Psoas muscle (tissue), 8 donors: ENCODE measurements around the gene FAM117B. TPM values are rescaled to one million over a fixed set of nuclear protein-coding genes. Genes with fewer than 3 reads are reported as not detected.

ENCODE experiments used
- ATAC-seq, 4 donors: fragments of 200-7000 bp; cut with Tn5 transposase; one replicate each; pipeline ENCODE4 v1.9.1; 2020; ENCODE audit warnings: moderate library complexity in 3 of 4, mild to moderate bottlenecking in 2 of 4
- DNase-seq, 2 donors: peaks; one replicate each; pipeline ENCODE4 v3.0.0-alpha.2; 2020
- H3K27ac ChIP-seq: fragments of 200-600 bp; one replicate; pipeline ENCODE4 v1.8.0; 2022
- H3K27me3 ChIP-seq, 3 donors: fragments of 200-600 bp in 1 of 3; one replicate each; pipeline versions ENCODE4 v1.6.1 to v1.8.0; 2013 to 2022; ENCODE audit warnings: low read length in 2 of 3, mild to moderate bottlenecking in 2 of 3, moderate library complexity in 1 of 3; ENCODE audit not compliant: insufficient read depth in 3 of 3
- H3K36me3 ChIP-seq, 2 donors: fragments of 200-600 bp in 1 of 2; one replicate each; pipeline versions ENCODE4 v1.6.1 to v1.8.0; 2013 to 2022; ENCODE audit warnings: low read depth in 1 of 2, mild to moderate bottlenecking in 1 of 2, moderate library complexity in 1 of 2; ENCODE audit not compliant: insufficient read depth in 1 of 2
- H3K4me1 ChIP-seq: fragments of 200-600 bp; one replicate; pipeline ENCODE4 v1.8.0; 2022
- H3K4me3 ChIP-seq: fragments of 200-600 bp; one replicate; pipeline ENCODE4 v1.8.0; 2022; ENCODE audit warnings: mild to moderate bottlenecking
- H3K9me3 ChIP-seq: fragments of 200-600 bp; one replicate; pipeline ENCODE4 v1.8.0; 2022
- WGBS, 3 donors: extraction: QIAGEN DNeasy Blood & Tissue Kit; methylation state at CpG; one replicate each; pipeline versions ENCODE4 v1.1.6 to v1.1.7; 2013; 5-methylcytosine and 5-hydroxymethylcytosine counted together
- intact Hi-C, 2 donors: fragments of 100-400 bp; cut with DNase I; formaldehyde crosslinking; loops; one replicate each; pipeline versions ENCODE4 v1.11.0 to v1.14.2; 2022
- polyA plus RNA-seq, 3 donors: library from polyadenylated mRNA; stranded (reverse); fragments of 200-250 nt; gene quantifications; one replicate each; pipeline ENCODE4 v1.2.3, GENCODE V29; 2013
- total RNA-seq, 4 donors: library from RNA; stranded (reverse); fragmentation: NEBNext Ultra II Directional in 2 of 4; extraction: Animal tissue kit (Norgen Biotek cat#: 25700) in 2 of 4; gene quantifications; one replicate each; pipeline versions ENCODE4 v1.2.1 to v1.2.4, GENCODE V29; 2021 to 2023
- TF ChIP-seq, protein P1 (sequence below): fragments of 200-600 bp; IDR thresholded peaks from one replicate; pipeline ENCODE4 v1.8.0; 2022; ENCODE audit warnings: antibody characterized with exemption
- donor health status: healthy with polysubstance abuse.
- donor health status: DM: no; HTN: no; CAD: no; lungs with moderate emphysema.
- donor health status: Bipolar disorder and iron deficiency.
- donor health status: healthy.
- donor health status: DM: yes; HTN: yes; CAD: no.
- donor health status: DM: no; HTN: no; CAD: no.
- donor health status: DM: no; HTN: no; CAD: no.
- donor health status: DM: yes; HTN: yes; CAD: no.

FAM117B gene
- total and polyA plus RNA-seq, 7 donors, result 0.31 to 2.4 (median 0.75) TPM

DNA sequence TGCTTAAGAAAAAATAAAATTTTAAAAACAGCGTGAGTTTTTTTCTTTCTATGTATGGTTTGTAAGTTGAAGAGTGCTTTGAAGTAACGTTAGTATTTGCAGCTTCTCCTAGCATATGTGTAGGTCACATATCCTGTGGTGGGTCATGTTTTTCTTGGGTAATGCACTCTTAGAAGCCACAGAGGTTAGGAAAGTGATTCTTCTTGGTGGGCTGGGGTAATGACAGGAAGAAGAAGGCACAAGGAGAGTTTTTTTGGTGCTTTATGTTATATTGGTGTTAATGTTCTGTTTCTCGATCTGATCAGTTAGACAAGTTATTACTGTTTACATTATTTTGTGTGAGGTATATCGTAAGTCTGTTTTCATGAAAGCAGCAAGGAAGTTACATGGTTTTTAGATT, 127.8 kb downstream of the FAM117B start:
- Histone ChIP-seq H3K4me1 (no peaks in the 10 kb centered on the region), H3K27ac (no peak overlapping the region), H3K9me3 (no peaks in the 10 kb centered on the region), H3K36me3 (peaks cover 0 to 34% of the 10 kb centered on the region in 2 donors), H3K27me3 (no peaks in the 10 kb centered on the region), H3K4me3 (no peak overlapping the region)
- no peak for DNase-seq
- intact Hi-C loops, result no loop called here
- TF ChIP-seq, protein P1, sequence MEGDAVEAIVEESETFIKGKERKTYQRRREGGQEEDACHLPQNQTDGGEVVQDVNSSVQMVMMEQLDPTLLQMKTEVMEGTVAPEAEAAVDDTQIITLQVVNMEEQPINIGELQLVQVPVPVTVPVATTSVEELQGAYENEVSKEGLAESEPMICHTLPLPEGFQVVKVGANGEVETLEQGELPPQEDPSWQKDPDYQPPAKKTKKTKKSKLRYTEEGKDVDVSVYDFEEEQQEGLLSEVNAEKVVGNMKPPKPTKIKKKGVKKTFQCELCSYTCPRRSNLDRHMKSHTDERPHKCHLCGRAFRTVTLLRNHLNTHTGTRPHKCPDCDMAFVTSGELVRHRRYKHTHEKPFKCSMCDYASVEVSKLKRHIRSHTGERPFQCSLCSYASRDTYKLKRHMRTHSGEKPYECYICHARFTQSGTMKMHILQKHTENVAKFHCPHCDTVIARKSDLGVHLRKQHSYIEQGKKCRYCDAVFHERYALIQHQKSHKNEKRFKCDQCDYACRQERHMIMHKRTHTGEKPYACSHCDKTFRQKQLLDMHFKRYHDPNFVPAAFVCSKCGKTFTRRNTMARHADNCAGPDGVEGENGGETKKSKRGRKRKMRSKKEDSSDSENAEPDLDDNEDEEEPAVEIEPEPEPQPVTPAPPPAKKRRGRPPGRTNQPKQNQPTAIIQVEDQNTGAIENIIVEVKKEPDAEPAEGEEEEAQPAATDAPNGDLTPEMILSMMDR, result no peak
- no peak for ATAC-seq
- WGBS, 3 donors, result 63 to 82% (median 78%) methylated on average over 4 of the region's 4 CpGs

DNA sequence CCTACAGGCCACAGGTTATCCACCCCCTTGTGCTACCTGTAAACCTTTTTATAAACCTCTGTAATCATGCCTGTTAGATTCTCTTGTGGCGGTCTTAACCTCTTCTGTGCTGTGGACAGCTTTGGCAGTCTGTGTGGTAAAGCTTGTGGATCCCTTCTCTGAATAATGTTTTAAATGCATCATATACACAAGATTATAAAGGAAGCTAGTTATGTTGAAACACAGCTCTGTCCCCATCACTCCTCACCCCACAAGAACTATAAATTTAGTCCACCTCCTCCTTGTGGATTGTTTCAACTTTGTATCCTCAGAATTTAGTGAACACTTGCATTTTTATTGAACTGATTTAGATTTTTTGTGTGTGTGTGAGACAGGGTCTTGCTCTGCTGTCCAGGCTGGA, 129.1 kb downstream of the FAM117B start:
- ATAC-seq, result no peak
- TF ChIP-seq, protein P1, result no peak
- intact Hi-C loops, result no loop called here
- H3K36me3 ChIP-seq, result peaks cover 0 to 28% of the 10 kb centered on the region in 2 donors
- H3K27ac ChIP-seq, result no peak overlapping the region
- no peak for DNase-seq
- H3K4me3 ChIP-seq, result no peak overlapping the region
- no peaks in the 10 kb centered on the region for H3K27me3 ChIP-seq
- H3K9me3 ChIP-seq, result no peaks in the 10 kb centered on the region
- 96 to 97% (median 97%) methylated on average over 1 of the region's 1 CpG for WGBS, 3 donors
- H3K4me1 ChIP-seq, result no peaks in the 10 kb centered on the region

DNA sequence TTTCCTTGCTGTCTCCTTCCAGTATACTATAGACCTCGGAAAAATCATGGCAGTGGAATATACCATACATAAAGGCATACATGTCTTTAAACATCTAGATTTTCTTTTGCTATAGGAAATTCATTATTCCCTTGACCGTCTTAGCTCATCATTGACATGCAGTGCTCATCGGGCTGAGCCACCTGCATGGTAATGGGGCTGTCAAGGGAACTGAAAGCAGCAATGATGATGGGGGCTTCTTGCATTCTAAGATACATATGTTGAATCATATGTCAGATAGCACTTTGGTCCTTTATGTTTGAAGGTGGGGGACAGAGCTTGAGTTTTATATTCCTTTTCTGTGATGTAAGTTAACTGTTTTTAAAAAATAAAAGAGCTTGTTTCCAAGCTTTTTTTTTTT, 130.2 kb downstream of the FAM117B start:
- TF ChIP-seq, protein P1, result no peak
- Histone ChIP-seq H3K27me3 (no peaks in the 10 kb centered on the region), H3K36me3 (peaks cover 0 to 18% of the 10 kb centered on the region in 2 donors), H3K27ac (no peak overlapping the region), H3K4me1 (no peaks in the 10 kb centered on the region), H3K9me3 (no peaks in the 10 kb centered on the region), H3K4me3 (no peak overlapping the region)
- intact Hi-C loops, result no loop called here
- 91 to 96% (median 94%) methylated on average over 3 of the region's 3 CpGs for WGBS, 3 donors
- ATAC-seq (no peak), DNase-seq (no peak)

DNA sequence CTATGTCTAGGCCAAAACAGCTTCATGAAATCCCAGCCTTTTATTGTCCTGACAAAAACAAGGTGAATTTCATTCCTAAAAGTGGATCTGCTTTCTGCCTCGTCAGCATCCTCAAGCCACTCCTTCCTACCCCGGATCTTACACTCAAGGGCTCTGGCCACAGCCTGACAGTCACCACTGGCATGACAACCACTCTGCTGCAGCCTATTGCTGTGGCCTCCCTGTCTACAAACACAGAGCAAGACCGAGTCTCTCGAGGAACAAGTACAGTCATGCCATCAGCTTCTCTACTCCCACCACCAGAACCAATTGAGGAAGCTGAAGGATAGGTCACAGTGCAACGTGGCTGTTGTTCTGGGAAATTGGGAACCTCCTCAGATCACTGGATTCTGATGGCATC, 130.7 kb downstream of the FAM117B start:
- Histone ChIP-seq H3K36me3 (peaks cover 0 to 15% of the 10 kb centered on the region in 2 donors), H3K27me3 (no peaks in the 10 kb centered on the region), H3K27ac (no peak overlapping the region), H3K9me3 (no peaks in the 10 kb centered on the region), H3K4me1 (no peaks in the 10 kb centered on the region), H3K4me3 (no peak overlapping the region)
- WGBS, 3 donors, result 82 to 87% (median 86%) methylated on average over 5 of the region's 5 CpGs
- TF ChIP-seq, protein P1, result no peak
- no peak for DNase-seq
- intact Hi-C loops, result no loop called here
- ATAC-seq, result no peak

DNA sequence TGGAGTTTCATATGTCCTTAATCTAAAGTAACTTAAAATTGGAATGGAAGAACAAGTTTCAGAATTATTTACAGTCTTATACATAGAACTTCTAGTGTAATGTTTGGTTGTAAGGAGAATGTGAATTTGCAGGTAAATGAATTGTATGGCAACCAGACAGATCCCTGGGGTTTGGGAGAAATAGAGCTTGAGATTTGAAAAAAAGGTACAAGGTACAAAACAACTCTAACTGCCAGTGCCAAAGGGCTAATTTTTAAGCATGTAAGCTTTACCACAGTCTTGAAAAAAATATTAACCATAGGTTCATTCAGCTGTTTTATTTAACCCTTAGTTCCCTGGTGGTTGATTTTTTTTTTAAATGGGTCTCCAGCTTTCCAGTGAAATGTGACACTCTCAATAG, 133.5 kb downstream of the FAM117B start:
- no peaks in the 10 kb centered on the region for H3K4me1 ChIP-seq
- TF ChIP-seq, protein P1, result no peak
- DNase-seq (no peak), ATAC-seq (no peak)
- intact Hi-C loops, result no loop called here
- no peak overlapping the region for H3K4me3 ChIP-seq
- no peaks in the 10 kb centered on the region for H3K9me3 ChIP-seq
- no peak overlapping the region for H3K27ac ChIP-seq
- H3K27me3 ChIP-seq, result no peaks in the 10 kb centered on the region
- H3K36me3 ChIP-seq, result peaks cover 0 to 14% of the 10 kb centered on the region in 2 donors
